GM08714 (cell line): ENCODE results near the gene AFF3.

ENCODE experiments used
- H3K4me3 ChIP-seq: fragments of 200-500 bp; sonication (Bioruptor generic); 2 replicates; pipeline ENCODE4 v1.5.1; 2014; ENCODE audit warnings: mild to moderate bottlenecking, low read length, inconsistent platforms
- ZNF274 ChIP-seq: IDR thresholded peaks from 2 replicates; pipeline ENCODE4 v1.6.1; 2012; ENCODE audit warnings: mild to moderate bottlenecking, low read depth, low read length

Gene AFF3

GRCh38 chr2:100041385-100041784, 101.0 kb downstream of the AFF3 start:
- no peak for TF ChIP-seq ZNF274
- H3K4me3 ChIP-seq = no peak overlapping the region

DNA sequence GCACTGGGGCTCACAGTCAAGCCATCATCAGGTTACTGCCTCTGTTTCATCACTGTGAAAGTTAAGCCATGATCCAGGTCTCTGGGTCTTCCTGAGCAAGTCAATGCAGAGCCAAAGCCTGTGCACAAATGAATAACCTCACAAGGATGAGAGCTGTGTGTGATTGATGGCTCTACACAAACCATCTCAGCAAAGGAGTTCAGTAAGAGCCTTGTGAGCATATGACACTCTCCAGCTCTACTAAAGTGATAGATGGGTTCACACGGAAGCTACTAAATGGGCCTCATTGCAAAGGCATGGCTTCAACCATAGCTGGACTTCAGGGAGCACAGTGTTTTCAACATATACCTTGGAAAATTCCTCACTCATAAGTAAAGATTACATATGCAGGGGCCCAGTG, 101.5 kb downstream of the AFF3 start:
- TF ChIP-seq ZNF274 = no peak
- no peak overlapping the region for H3K4me3 ChIP-seq

GRCh38 chr2:100039291-100039980, 103.0 kb downstream of the AFF3 start:
- no peak overlapping the region for H3K4me3 ChIP-seq
- no peak for TF ChIP-seq ZNF274

GRCh38 chr2:100038011-100038410, 104.4 kb downstream of the AFF3 start:
- H3K4me3 ChIP-seq = no peak overlapping the region
- TF ChIP-seq ZNF274 = no peak

DNA sequence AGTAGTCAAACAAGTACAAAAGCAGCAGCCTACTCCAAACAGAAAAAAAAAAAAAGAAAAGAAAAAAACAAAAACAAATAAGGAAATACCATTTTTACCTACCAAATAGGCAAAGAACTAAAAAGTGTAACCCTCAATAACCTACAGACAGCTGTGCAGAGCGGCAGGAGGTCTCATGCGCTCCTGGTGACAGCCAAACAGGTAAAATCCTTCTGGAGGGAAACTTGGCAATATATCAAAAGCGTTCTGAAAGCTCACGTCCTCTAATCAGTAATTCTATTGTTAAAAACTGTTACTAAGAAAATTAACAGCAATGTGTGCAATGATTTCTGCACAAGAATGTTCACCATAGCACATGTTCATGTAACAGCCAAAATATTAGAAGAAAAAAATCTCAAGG, 105.6 kb downstream of the AFF3 start:
- no peak overlapping the region for H3K4me3 ChIP-seq
- TF ChIP-seq ZNF274 = no peak

DNA sequence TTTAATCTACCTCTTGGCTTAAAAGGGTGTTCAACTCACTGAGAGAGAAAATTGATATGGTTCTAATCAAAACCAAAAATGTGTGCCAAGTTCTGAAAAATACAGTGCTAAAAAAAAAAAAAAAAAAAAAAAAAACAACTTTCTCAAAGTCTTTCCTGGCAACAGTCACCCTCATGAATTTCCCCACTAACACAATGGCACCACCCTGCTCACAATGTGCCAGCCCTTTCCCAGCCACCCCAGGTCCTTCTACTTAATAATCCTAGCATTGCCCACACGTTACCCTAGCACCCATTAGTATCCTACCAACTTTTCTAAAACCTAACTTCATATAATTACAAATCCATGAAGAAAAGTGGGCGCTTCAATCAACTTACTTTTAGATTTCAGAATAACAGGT, 106.4 kb downstream of the AFF3 start:
- no peak overlapping the region for H3K4me3 ChIP-seq
- TF ChIP-seq ZNF274 = no peak

DNA sequence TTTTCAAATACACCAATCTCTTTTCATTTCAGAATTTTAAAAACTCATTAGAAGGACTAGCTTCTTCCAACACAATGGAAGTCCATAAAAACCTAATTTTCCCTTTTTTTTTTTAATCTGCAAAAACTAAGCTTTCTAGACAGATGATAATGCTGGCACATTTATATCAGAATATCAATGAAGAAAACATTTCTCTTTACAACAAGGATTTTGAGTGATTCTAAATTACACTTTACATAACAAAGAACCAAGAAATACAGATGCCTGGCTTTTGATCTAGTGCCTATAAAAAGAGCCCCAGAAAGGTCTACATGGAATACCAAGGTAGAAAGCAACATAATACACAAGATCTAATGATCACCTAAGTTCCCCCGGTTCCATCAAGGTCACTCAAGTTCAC, 108.0 kb downstream of the AFF3 start:
- no peak overlapping the region for H3K4me3 ChIP-seq
- TF ChIP-seq ZNF274 = no peak

GRCh38 chr2:100033976-100034375, 108.4 kb downstream of the AFF3 start:
- no peak for TF ChIP-seq ZNF274
- H3K4me3 ChIP-seq = no peak overlapping the region

- TF ChIP-seq ZNF274 = no peak
- no peak overlapping the region for H3K4me3 ChIP-seq
Observed at GRCh38 chr2:100031604-100032003, 110.8 kb downstream of the AFF3 start.

- no peak overlapping the region for H3K4me3 ChIP-seq
- no peak for TF ChIP-seq ZNF274
Observed at GRCh38 chr2:100029460-100029859, 112.9 kb downstream of the AFF3 start.

- H3K4me3 ChIP-seq = no peak overlapping the region
- TF ChIP-seq ZNF274 = no peak
Observed at GRCh38 chr2:100021791-100022340, 120.5 kb downstream of the AFF3 start.

- H3K4me3 ChIP-seq = no peak overlapping the region
- no peak for TF ChIP-seq ZNF274
Observed at GRCh38 chr2:100019499-100019898, 122.9 kb downstream of the AFF3 start.

- TF ChIP-seq ZNF274 = no peak
- no peak overlapping the region for H3K4me3 ChIP-seq
Observed at GRCh38 chr2:100018341-100019193, 123.8 kb downstream of the AFF3 start.

GRCh38 chr2:100017633-100018032, 124.8 kb downstream of the AFF3 start:
- H3K4me3 ChIP-seq = no peak overlapping the region
- no peak for TF ChIP-seq ZNF274

DNA sequence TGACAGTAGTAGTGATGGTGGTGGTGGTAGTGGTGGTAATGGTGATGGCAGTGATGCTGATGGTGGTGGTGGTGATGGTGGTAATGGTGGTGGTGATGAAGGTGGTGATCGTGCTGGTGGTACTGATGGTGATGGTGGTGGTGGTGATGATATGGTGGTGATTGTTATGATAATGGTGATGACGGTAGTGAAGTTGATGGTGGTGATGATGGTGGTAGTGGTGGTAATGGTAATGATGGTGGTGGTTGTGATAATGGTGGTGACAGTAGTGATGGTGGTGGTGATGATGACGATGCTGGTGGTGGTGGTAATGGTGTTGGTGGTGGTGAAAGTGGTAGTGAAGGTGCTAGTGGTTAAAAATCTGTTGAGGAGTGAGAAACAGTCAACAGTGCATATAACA, 125.6 kb downstream of the AFF3 start:
- TF ChIP-seq ZNF274 = no peak
- no peak overlapping the region for H3K4me3 ChIP-seq

DNA sequence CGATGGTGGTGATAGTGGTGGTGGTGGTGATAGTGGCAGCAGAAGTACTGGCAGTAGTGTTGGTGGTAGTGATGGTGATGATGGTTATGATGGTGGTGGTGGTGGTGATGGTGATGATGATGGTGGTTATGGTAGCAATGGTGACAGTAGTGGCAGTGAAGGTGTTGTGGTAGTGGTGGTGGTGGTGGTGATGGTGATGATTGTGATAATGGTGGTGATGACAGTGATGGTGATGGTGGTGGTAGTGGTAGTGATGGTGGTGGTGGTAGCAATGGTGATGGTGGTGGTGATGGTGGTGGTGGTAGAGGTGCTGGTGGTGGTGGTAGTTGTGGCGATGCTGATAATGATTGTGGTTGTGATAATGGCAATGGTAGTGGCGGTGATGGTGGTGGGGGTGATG, 126.5 kb downstream of the AFF3 start:
- H3K4me3 ChIP-seq = no peak overlapping the region
- no peak for TF ChIP-seq ZNF274
